Measurements from ENCODE around the gene TAP2.
A peak's percentile ranks its signal among the peaks of the same experiment; 100 is the strongest.

Gene TAP2

GRCh38 chr6:32854376-32855178, 16.0 kb upstream of the TAP2 start:
- DNase-seq (ENCODE audit: low spot score): peak; percentile 42

GRCh38 chr6:32853541-32854375, 15.2 kb upstream of the TAP2 start, which contains the start of the genes PSMB9 and TAP1:
Gene PSMB9, plus strand, starts transcription at chr6:32854192. Its CDS starts 38 bp downstream, at chr6:32854230.
Gene TAP1, minus strand, starts transcription at chr6:32853704. Its CDS starts 68 bp downstream, at chr6:32853636.
- DNase-seq (ENCODE audit: low spot score): peak; percentile 96

GRCh38 chr6:32852844-32853540, 14.5 kb upstream of the TAP2 start:
- peak; percentile 32 for DNase-seq (ENCODE audit: low spot score)

- DNase-seq (ENCODE audit: low spot score): peak; percentile 29
Measured at GRCh38 chr6:32852018-32852843, 13.7 kb upstream of the TAP2 start.

GRCh38 chr6:32851025-32851424, 12.5 kb upstream of the TAP2 start:
- DNase-seq (ENCODE audit: low spot score): no peak

- DNase-seq (ENCODE audit: low spot score): no peak
Measured at GRCh38 chr6:32849126-32849525, 10.6 kb upstream of the TAP2 start.

GRCh38 chr6:32847795-32848194, 9.3 kb upstream of the TAP2 start:
- no peak for DNase-seq (ENCODE audit: low spot score)

- DNase-seq (ENCODE audit: low spot score): no peak
Measured at GRCh38 chr6:32847004-32847403, 8.5 kb upstream of the TAP2 start.

- no peak for DNase-seq (ENCODE audit: low spot score)
Measured at GRCh38 chr6:32845384-32845884, 6.9 kb upstream of the TAP2 start.

- DNase-seq (ENCODE audit: low spot score): no peak
Measured at GRCh38 chr6:32844839-32845383, 6.4 kb upstream of the TAP2 start.

- peak; percentile 95 for DNase-seq (ENCODE audit: low spot score)
Measured at GRCh38 chr6:32843979-32844838, 5.7 kb upstream of the TAP2 start, which contains the start of gene PSMB8. Gene PSMB8, minus strand, starts transcription at chr6:32844047. Its CDS starts 51 bp downstream, at chr6:32843996.

- DNase-seq (ENCODE audit: low spot score): no peak
Measured at GRCh38 chr6:32843331-32843978, 4.9 kb upstream of the TAP2 start.

GRCh38 chr6:32842690-32843089, 4.2 kb upstream of the TAP2 start:
- no peak for DNase-seq (ENCODE audit: low spot score)

- no peak for DNase-seq (ENCODE audit: low spot score)
Measured at GRCh38 chr6:32842021-32842650, 3.6 kb upstream of the TAP2 start.

- DNase-seq (ENCODE audit: low spot score): no peak
Measured at GRCh38 chr6:32840604-32841246, 2.2 kb upstream of the TAP2 start.

GRCh38 chr6:32839356-32839755, 817 bp upstream of the TAP2 start:
- DNase-seq (ENCODE audit: low spot score): no peak

- no peak for DNase-seq (ENCODE audit: low spot score)
Measured at GRCh38 chr6:32837651-32838113, 857 bp downstream of the TAP2 start.

- no peak for DNase-seq (ENCODE audit: low spot score)
Measured at GRCh38 chr6:32836873-32837272, 1.7 kb downstream of the TAP2 start.
